B cell (primary cell): ENCODE data around the gene HIGD1A. TPM values are rescaled to one million over a fixed set of nuclear protein-coding genes. Genes with fewer than 3 reads are reported as not detected.

ENCODE experiments used
- ATAC-seq: fragments of 200-7000 bp; cut with Tn5 transposase; one replicate; pipeline ENCODE4 v1.10.0; 2021; ENCODE audit warnings: low read depth, mild to moderate bottlenecking, moderate number of reproducible peaks, moderate library complexity
- CTCF ChIA-PET: fragments of 350-600 bp; sonication (Branson Sonifier 250); formaldehyde crosslinking; loops from one replicate; lab custom pipeline; 2021; ENCODE audit warnings: antibody characterized with exemption, inconsistent platforms; lab: Charles Lee
- POLR2A ChIA-PET: fragments of 350-600 bp; sonication (Branson Sonifier 250); formaldehyde crosslinking; loops from one replicate; lab custom pipeline; 2021; ENCODE audit warnings: antibody characterized with exemption; lab: Charles Lee
- DNase-seq: peaks from one replicate; pipeline ENCODE4 v3.0.0; 2013
- H2AFZ ChIP-seq: 2 replicates; pipeline ENCODE4 v1.6.1; 2012; ENCODE audit warnings: mild to moderate bottlenecking, low read depth, low read length; ENCODE audit not compliant: insufficient read depth, poor library complexity, severe bottlenecking
- H3K27ac ChIP-seq, 2 donors: 1 replicate in 1 of 2; 2 replicates in 1 of 2; pipeline ENCODE4 v1.5.1; 2012 to 2013; ENCODE audit warnings: low read length in 2 of 2, mild to moderate bottlenecking in 2 of 2, moderate library complexity in 1 of 2
- H3K27me3 ChIP-seq, 4 experiments: fragments of 200-600 bp in 1 of 4; sonication (generic) in 1 of 4; replicated peaks in 1 of 4; 1 replicate in 2 of 4; 2 replicates in 2 of 4; pipeline versions ENCODE4 v1.6.1 to v1.7.0; 2013 to 2016; ENCODE audit warnings: low read length in 3 of 4, mild to moderate bottlenecking in 2 of 4, mixed read lengths in 1 of 4, moderate library complexity in 1 of 4; ENCODE audit not compliant: insufficient read depth in 4 of 4, control insufficient read depth in 3 of 4; ENCODE audit errors: control extremely low read depth in 1 of 4
- H3K36me3 ChIP-seq, 2 experiments: replicated peaks in 1 of 2; 1 replicate in 1 of 2; 2 replicates in 1 of 2; pipeline versions ENCODE4 v1.6.1 to v1.7.1; 2013; ENCODE audit warnings: low read length in 1 of 2; ENCODE audit not compliant: insufficient read depth in 2 of 2, control insufficient read depth in 1 of 2; ENCODE audit errors: control extremely low read depth in 1 of 2, extremely low read depth in 1 of 2
- H3K4me1 ChIP-seq, 2 donors: fragments of 200-600 bp in 1 of 2; sonication (generic) in 1 of 2; 1 replicate in 1 of 2; 2 replicates in 1 of 2; pipeline versions ENCODE4 v1.5.1 to v1.6.1; 2013 to 2017; ENCODE audit warnings: low read length in 2 of 2; ENCODE audit not compliant: control insufficient read depth in 2 of 2, insufficient read depth in 2 of 2
- H3K4me2 ChIP-seq: replicated peaks from 2 replicates; pipeline ENCODE3; 2012; ENCODE audit warnings: mild to moderate bottlenecking, low read depth, low read length; ENCODE audit not compliant: poor library complexity, severe bottlenecking
- H3K4me3 ChIP-seq, 5 experiments: fragments of 200-600 bp in 1 of 5; sonication (generic) in 1 of 5; 1 replicate in 3 of 5; 2 replicates in 2 of 5; pipeline versions ENCODE4 v1.5.1 to v1.7.0; 2011 to 2016; ENCODE audit warnings: low read length in 4 of 5, mild to moderate bottlenecking in 4 of 5, low read depth in 2 of 5, control low read depth in 1 of 5, moderate library complexity in 1 of 5; ENCODE audit not compliant: insufficient read depth in 1 of 5; ENCODE audit errors: control extremely low read depth in 1 of 5, extremely low read depth in 1 of 5
- H3K79me2 ChIP-seq: fragments of 200-600 bp; sonication (generic); one replicate; pipeline ENCODE4 v1.6.0; 2016; ENCODE audit warnings: low read length; ENCODE audit not compliant: control insufficient read depth, insufficient read depth
- H3K9ac ChIP-seq: fragments of 200-600 bp; sonication (generic); 2 replicates; pipeline ENCODE4 v1.6.1; 2017; ENCODE audit warnings: mild to moderate bottlenecking, low read length, moderate library complexity
- H3K9me3 ChIP-seq, 3 donors: one replicate each; pipeline versions ENCODE4 v1.6.1 to v1.7.1; 2013; ENCODE audit warnings: low read length in 2 of 3; ENCODE audit not compliant: control insufficient read depth in 2 of 3, insufficient read depth in 1 of 3; ENCODE audit errors: control extremely low read depth in 1 of 3
- H4K20me1 ChIP-seq: 2 replicates; pipeline ENCODE4 v1.6.0; 2012; ENCODE audit warnings: mild to moderate bottlenecking, low read length; ENCODE audit not compliant: insufficient read depth, control insufficient read depth, poor library complexity, severe bottlenecking
- H3K27ac Mint-ChIP-seq: one replicate; pipeline ENCODE4 v1.8.0; 2021; ENCODE audit warnings: mixed read lengths
- H3K27me3 Mint-ChIP-seq: one replicate; pipeline ENCODE4 v1.8.0; 2021; ENCODE audit warnings: mixed read lengths
- H3K4me1 Mint-ChIP-seq: one replicate; pipeline ENCODE4 v1.8.0; 2021; ENCODE audit warnings: mixed read lengths
- H3K4me3 Mint-ChIP-seq: one replicate; pipeline ENCODE4 v1.8.0; 2021; ENCODE audit warnings: mixed read lengths
- H3K9me3 Mint-ChIP-seq: one replicate; pipeline ENCODE4 v1.8.0; 2022; ENCODE audit warnings: mixed read lengths; ENCODE audit not compliant: insufficient read depth
- CTCF ChIP-seq: fragments of 200-600 bp; IDR thresholded peaks from one replicate; pipeline ENCODE4 v1.8.0; 2022; ENCODE audit warnings: antibody characterized with exemption, mild to moderate bottlenecking
- EZH2 ChIP-seq: IDR thresholded peaks from 2 replicates; pipeline ENCODE4 v1.6.1; 2012; ENCODE audit warnings: borderline replicate concordance, low read depth, mild to moderate bottlenecking, moderate library complexity, low read length; ENCODE audit not compliant: insufficient read depth, poor library complexity, severe bottlenecking
- WGBS: methylation state at CpG from one replicate; pipeline ENCODE4 v1.1.5; 2013; ENCODE audit warnings: missing lambda C conversion rate; ENCODE audit not compliant: insufficient coverage; 5-methylcytosine and 5-hydroxymethylcytosine counted together
- intact Hi-C: fragments of 100-400 bp; cut with micrococcal nuclease; formaldehyde crosslinking; loops from one replicate; pipeline ENCODE4 v1.10.0; 2022
- polyA plus RNA-seq: library from polyadenylated mRNA; depleted of rRNA; stranded (reverse); fragments of >200 nt; gene quantifications from 2 replicates; pipeline ENCODE4 v1.2.3, GENCODE V29; 2012
- total RNA-seq, 2 donors: library from RNA; stranded (reverse); fragments of 120-200 nt in 1 of 2; gene quantifications; 1 replicate in 1 of 2; 2 replicates in 1 of 2; pipeline versions ENCODE4 v1.2.3 to v1.2.4, GENCODE V29; 2013 to 2022

Gene HIGD1A
- total and polyA plus RNA-seq, 2 donors (not counting 1 experiment from before 2014, with no cell fraction given): 14.2 to 16.5 TPM

GRCh38 chr3:42814914-42815507 lies 10.7 kb upstream of the HIGD1A start:
- Histone ChIP-seq H3K79me2 (no peaks in the 10 kb centered on the region), H3K27me3 (no peaks in the 10 kb centered on the region)
- H3K4me3 Mint-ChIP-seq: no peak overlapping the region

More at GRCh38 chr3:42814914-42815507, 10.7 kb upstream of the HIGD1A start:
- peaks cover 4% of the 10 kb centered on the region for H3K27me3 Mint-ChIP-seq
- POLR2A ChIA-PET: no interaction called here
- H3K4me1 Mint-ChIP-seq: peaks cover 8% of the 10 kb centered on the region
- no peak overlapping the region for H3K4me3 ChIP-seq
- ATAC-seq: no peak
- DNase-seq: no peak
- H3K4me1 ChIP-seq: peaks cover 0 to 5% of the 10 kb centered on the region in 2 donors
- TF ChIP-seq CTCF: no peak
- TF ChIP-seq EZH2: no peak
- H3K9me3 ChIP-seq: no peaks in the 10 kb centered on the region
- no peak overlapping the region for H3K27ac ChIP-seq
- H3K9me3 Mint-ChIP-seq: no peaks in the 10 kb centered on the region
- H3K27ac Mint-ChIP-seq: no peak overlapping the region
- H3K9ac ChIP-seq: no peak overlapping the region
- intact Hi-C loops: no loop called here
- H2AFZ ChIP-seq: no peak overlapping the region
- H3K4me2 ChIP-seq: no peak overlapping the region
- CTCF ChIA-PET: interaction anchor here (2.2 kb wide), 1 partner anchor 66 kb away, joined by 6 read pairs; no protein-coding TSS in a partner anchor
- 100% methylated on average over 1 of the region's 2 CpGs for WGBS
- H4K20me1 ChIP-seq: no peaks in the 10 kb centered on the region
- no peaks in the 10 kb centered on the region for H3K36me3 ChIP-seq
